Endothelial cell of umbilical vein (primary cell): ENCODE results near the gene KLHL6.
"Not testable (repeated sequence)": the region's sequence is repeated elsewhere in the genome, so short reads cannot be mapped to it uniquely, and the experiment has no call there.

Experiments
- EZH2 ChIP-seq: IDR thresholded peaks from 2 replicates; pipeline ENCODE4 v1.6.1; 2012; ENCODE audit warnings: borderline replicate concordance, low read depth, mild to moderate bottlenecking, moderate library complexity, low read length, inconsistent platforms; ENCODE audit not compliant: severe bottlenecking
- FOS ChIP-seq: IDR thresholded peaks from 2 replicates; pipeline ENCODE4 v1.6.1; 2011; ENCODE audit warnings: mild to moderate bottlenecking, low read length, moderate library complexity, borderline replicate concordance; ENCODE audit not compliant: insufficient read depth
- GATA2 ChIP-seq: IDR thresholded peaks from 2 replicates; pipeline ENCODE4 v1.7.0; 2011; ENCODE audit warnings: low read depth, mild to moderate bottlenecking, moderate library complexity, mixed read lengths, low read length; ENCODE audit not compliant: insufficient read length, insufficient read depth
- JUN ChIP-seq: IDR thresholded peaks from 2 replicates; pipeline ENCODE4 v1.6.1; 2011; ENCODE audit warnings: borderline replicate concordance, low read depth; ENCODE audit not compliant: insufficient read length, insufficient read depth
- MAX ChIP-seq: IDR thresholded peaks from 2 replicates; pipeline ENCODE4 v1.6.1; 2011; ENCODE audit not compliant: insufficient read depth, insufficient read length
- POLR2A ChIP-seq: IDR thresholded peaks from 2 replicates; pipeline ENCODE4 v1.6.1; 2012; ENCODE audit warnings: low read depth, mild to moderate bottlenecking, control low read depth, low read length
- POLR2AphosphoS5 ChIP-seq: IDR thresholded peaks from 2 replicates; pipeline ENCODE4 v1.6.1; 2012; ENCODE audit warnings: low read depth, mild to moderate bottlenecking, control low read depth, low read length, moderate library complexity; ENCODE audit not compliant: insufficient read depth
- TF ChIP-seq, protein P1 (sequence below), 2 donors: IDR thresholded peaks; 1 replicate in 1 of 2; 2 replicates in 1 of 2; pipeline ENCODE4 v1.5.1; 2011; ENCODE audit warnings: low read length in 2 of 2, mild to moderate bottlenecking in 2 of 2, moderate library complexity in 2 of 2, control low read depth in 1 of 2, inconsistent platforms in 1 of 2, low read depth in 1 of 2; ENCODE audit not compliant: insufficient read depth in 1 of 2; ENCODE audit errors: extremely low read depth in 1 of 2

GRCh38 chr3:183570191-183570590 lies 14.7 kb upstream of the KLHL6 start:
- not testable (repeated sequence) for TF ChIP-seq MAX, POLR2A, POLR2AphosphoS5, EZH2, JUN, FOS, GATA2
- TF ChIP-seq, protein P1, sequence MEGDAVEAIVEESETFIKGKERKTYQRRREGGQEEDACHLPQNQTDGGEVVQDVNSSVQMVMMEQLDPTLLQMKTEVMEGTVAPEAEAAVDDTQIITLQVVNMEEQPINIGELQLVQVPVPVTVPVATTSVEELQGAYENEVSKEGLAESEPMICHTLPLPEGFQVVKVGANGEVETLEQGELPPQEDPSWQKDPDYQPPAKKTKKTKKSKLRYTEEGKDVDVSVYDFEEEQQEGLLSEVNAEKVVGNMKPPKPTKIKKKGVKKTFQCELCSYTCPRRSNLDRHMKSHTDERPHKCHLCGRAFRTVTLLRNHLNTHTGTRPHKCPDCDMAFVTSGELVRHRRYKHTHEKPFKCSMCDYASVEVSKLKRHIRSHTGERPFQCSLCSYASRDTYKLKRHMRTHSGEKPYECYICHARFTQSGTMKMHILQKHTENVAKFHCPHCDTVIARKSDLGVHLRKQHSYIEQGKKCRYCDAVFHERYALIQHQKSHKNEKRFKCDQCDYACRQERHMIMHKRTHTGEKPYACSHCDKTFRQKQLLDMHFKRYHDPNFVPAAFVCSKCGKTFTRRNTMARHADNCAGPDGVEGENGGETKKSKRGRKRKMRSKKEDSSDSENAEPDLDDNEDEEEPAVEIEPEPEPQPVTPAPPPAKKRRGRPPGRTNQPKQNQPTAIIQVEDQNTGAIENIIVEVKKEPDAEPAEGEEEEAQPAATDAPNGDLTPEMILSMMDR (IDR thresholded peaks at IDR 0.05; ENCODE audit: extremely low read depth in 1 of 2, insufficient read depth in 1 of 2, low read depth in 1 of 2, low read length in 2 of 2) = not testable (repeated sequence)
